LNCAP (cell line): ENCODE results near the gene DDX10.

Experiments used
- TF ChIP-seq, protein P1 (sequence below): fragments of 450-650 bp; IDR thresholded peaks from 2 replicates; pipeline ENCODE4 v1.5.1; 2017; ENCODE audit warnings: mild to moderate bottlenecking

Gene DDX10

DNA sequence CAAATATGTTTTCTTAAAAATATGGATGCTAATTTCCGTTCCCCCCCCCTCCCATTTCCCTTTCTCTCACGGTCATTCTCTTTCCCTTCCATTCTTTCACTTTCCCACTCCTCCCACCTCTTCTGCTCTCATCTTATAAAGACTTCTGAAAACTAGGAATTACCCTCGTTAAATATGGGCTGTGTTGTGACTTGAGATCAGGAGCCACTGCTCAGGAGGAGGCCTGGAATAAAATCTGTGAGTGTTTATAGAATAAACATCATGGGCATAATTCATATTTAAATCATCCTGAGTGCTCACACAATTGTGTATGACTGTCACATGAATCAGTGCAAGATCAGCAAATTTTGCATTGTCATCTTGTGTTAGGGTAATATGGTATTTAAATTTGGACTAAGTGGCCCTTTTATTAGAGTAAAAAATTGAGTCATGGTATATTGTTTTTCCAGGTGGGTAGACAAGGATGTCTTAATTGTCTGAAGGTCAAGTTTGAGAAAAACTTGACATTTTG, 208.0 kb downstream of the DDX10 start:
- TF ChIP-seq, protein P1, sequence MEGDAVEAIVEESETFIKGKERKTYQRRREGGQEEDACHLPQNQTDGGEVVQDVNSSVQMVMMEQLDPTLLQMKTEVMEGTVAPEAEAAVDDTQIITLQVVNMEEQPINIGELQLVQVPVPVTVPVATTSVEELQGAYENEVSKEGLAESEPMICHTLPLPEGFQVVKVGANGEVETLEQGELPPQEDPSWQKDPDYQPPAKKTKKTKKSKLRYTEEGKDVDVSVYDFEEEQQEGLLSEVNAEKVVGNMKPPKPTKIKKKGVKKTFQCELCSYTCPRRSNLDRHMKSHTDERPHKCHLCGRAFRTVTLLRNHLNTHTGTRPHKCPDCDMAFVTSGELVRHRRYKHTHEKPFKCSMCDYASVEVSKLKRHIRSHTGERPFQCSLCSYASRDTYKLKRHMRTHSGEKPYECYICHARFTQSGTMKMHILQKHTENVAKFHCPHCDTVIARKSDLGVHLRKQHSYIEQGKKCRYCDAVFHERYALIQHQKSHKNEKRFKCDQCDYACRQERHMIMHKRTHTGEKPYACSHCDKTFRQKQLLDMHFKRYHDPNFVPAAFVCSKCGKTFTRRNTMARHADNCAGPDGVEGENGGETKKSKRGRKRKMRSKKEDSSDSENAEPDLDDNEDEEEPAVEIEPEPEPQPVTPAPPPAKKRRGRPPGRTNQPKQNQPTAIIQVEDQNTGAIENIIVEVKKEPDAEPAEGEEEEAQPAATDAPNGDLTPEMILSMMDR: no peak

DNA sequence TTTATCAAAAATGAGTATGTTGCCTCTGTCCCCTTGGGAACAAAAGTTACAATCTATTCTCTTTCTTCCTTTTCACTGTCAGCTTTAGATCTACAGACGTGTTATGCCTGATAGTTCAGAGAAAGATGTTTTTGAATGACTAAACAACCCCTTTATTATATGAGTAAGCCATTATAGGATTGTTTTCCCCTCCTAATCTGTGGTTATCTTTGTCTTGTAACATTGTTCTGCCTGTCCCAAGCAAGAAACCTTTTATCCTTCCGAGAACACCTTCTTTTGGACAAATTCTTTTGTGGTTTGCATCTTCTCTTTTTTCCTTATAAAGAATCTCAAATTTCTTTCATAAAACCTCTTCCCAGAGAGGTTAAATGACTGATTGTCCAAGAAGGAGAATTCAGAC, 208.4 kb downstream of the DDX10 start:
- TF ChIP-seq, protein P1: no peak

DNA sequence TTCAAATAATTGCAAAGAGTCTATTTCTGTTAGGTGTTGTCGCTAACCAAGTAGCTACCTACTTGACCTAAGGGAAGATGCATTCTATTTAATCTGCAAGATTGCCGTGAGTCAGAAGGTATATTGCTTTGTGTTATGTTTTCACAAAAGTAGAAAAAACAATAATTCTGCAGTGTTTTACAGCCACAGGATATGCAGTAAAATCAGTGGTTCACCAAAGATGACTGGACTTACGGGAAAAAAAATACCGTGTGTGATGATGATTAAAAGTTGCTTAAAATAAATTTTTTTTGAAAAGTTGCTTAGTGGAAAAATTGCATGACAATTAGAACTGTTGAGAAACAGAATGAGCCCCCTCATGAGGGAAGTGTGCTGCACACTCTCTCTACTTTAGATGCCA, 209.1 kb downstream of the DDX10 start:
- TF ChIP-seq, protein P1: no peak

DNA sequence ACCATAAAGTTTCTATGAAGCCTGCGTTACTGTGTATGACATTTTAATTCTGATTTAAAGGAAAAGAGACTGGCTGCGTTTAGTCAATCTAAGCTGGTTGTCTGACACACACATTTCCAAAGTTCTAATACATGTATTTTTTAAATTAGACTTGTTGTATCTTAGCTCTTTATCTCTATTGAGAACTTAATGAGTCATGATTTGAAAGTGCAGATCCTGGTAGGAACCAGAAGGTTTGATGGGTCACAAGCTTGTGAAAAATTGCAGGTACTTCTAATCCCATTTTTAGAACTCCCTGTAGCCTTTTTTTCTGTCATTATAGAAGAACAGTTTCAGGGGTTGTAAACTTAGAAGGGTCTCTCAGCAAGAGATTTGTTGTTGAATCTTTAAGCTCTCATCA, 210.3 kb downstream of the DDX10 start:
- TF ChIP-seq, protein P1: no peak

DNA sequence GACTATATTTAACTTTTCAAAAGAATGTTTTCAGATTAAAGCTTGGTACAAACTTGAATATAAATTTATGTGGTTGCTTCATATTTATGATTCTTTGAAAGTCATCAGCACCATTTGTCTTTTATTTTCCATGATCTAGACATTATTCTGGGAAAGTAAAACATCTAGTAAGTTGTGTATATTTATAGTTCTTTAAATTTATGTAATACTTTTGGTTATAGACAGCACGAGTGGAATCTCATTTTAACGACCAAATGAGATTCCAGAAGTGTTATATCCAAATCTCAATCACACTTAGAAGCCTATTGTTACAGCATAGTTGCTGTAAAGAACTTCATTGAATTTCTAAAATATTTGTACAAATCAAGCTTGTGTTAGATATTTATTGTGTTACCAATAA, 212.3 kb downstream of the DDX10 start:
- TF ChIP-seq, protein P1: no peak

DNA sequence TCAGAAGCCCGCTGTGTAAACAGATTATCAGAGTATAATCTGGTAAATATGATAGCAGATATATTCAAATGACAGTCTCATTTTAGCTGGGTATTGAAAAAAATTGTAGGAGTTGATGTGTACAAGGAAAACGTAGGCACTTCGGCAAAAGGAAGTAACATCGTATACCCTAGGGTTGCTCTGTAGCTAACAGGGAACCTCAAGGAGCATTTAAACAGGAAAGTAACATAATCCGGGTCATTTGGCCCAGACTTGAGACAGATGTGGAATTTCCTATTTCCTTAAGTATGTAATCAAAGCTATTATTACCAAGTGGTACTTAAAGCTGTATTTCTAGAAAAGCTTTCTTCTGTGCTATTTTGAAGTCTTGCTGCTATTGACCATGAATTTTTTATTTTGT, 215.6 kb downstream of the DDX10 start:
- TF ChIP-seq, protein P1: no peak

DNA sequence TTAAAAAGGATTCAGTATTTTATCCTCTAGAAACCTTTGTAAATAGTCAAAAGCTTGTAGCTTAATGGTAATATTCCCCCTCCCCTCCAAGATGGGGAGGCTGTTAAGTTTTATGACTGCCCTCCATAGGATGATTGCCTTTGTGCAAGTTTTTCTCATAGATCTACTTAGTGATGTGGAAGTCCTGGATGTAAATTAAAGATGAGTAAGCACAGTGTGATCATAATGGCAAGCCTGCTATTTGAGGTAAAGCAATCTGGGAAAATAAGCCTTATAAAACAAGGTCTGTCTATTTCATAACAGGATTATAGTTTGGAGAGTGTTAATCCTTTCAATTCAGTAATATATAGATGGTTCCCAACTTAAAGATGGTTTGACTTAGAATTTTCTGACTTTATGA, 216.3 kb downstream of the DDX10 start:
- TF ChIP-seq, protein P1: no peak

DNA sequence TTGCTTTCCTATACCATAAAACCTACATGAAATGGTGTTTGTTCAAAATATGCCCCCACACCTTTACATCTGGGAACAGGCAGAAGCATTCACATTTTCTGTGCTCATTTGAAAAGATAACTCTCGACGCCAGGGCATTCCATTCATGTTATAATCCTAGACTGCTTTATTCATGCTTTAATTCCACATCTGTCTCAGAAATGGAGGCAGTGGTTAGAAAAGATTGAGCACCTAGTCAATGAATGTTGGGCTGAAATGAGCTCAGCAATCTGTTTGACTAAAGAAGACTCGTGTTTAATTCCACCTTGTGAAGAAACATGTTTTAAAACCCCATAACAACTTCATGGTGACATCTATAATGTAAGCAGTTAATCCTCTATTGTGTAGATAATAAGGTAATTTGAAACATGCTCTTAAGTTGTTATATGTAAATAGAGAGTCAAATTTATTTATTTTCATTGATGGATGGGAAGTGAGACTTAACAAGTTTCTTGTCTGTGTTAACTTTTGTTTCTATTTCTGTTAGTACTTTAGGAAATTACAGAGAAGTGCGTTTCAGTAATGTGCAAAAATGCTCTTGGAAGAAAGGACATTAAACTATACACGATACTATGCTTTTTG, 217.5 kb downstream of the DDX10 start:
- TF ChIP-seq, protein P1: no peak
